Stimulated activated naive CD8-positive, alpha-beta T cell treated with anti-CD3 and anti-CD28 coated beads, Interleukin-15, Interleukin-2, amounts not matched to agents 100 ng/mL and 50 ng/mL, for 24 hours (primary cell): ENCODE data around the gene LDB2.

Source experiments
- H3K27ac Mint-ChIP-seq: one replicate; pipeline ENCODE4 v1.8.0; 2021; ENCODE audit warnings: mild to moderate bottlenecking, mixed read lengths
- H3K27me3 Mint-ChIP-seq: one replicate; pipeline ENCODE4 v1.8.0; 2021; ENCODE audit warnings: mixed read lengths
- H3K36me3 Mint-ChIP-seq: one replicate; pipeline ENCODE4 v1.8.0; 2021; ENCODE audit warnings: low read depth, mixed read lengths
- H3K4me1 Mint-ChIP-seq: one replicate; pipeline ENCODE4 v1.8.0; 2021; ENCODE audit warnings: low read depth, mixed read lengths
- H3K4me3 Mint-ChIP-seq: one replicate; pipeline ENCODE4 v1.8.0; 2021; ENCODE audit warnings: mild to moderate bottlenecking, mixed read lengths
- H3K9me3 Mint-ChIP-seq: one replicate; pipeline ENCODE4 v1.8.0; 2021; ENCODE audit warnings: mixed read lengths

Gene LDB2

GRCh38 chr4:16704489-16704888 lies 194.0 kb downstream of the LDB2 start:
- H3K27me3 Mint-ChIP-seq, result peaks cover 4% of the 10 kb centered on the region
- H3K4me1 Mint-ChIP-seq, result no peaks in the 10 kb centered on the region
- no peaks in the 10 kb centered on the region for H3K36me3 Mint-ChIP-seq
- no peak overlapping the region for H3K4me3 Mint-ChIP-seq
- H3K27ac Mint-ChIP-seq, result no peak overlapping the region
- H3K9me3 Mint-ChIP-seq, result no peaks in the 10 kb centered on the region

GRCh38 chr4:16695896-16696295 lies 202.5 kb downstream of the LDB2 start:
- H3K4me1 Mint-ChIP-seq, result no peaks in the 10 kb centered on the region
- no peaks in the 10 kb centered on the region for H3K36me3 Mint-ChIP-seq
- no peaks in the 10 kb centered on the region for H3K9me3 Mint-ChIP-seq
- H3K27me3 Mint-ChIP-seq, result peaks cover 4% of the 10 kb centered on the region
- H3K27ac Mint-ChIP-seq, result no peak overlapping the region
- H3K4me3 Mint-ChIP-seq, result no peak overlapping the region

- H3K4me3 Mint-ChIP-seq, result no peak overlapping the region
- no peaks in the 10 kb centered on the region for H3K9me3 Mint-ChIP-seq
- no peaks in the 10 kb centered on the region for H3K4me1 Mint-ChIP-seq
- H3K27me3 Mint-ChIP-seq, result peaks cover 4% of the 10 kb centered on the region
- no peaks in the 10 kb centered on the region for H3K36me3 Mint-ChIP-seq
- no peak overlapping the region for H3K27ac Mint-ChIP-seq
These were observed 203.6 kb downstream of the LDB2 start for GRCh38 chr4:16694884-16695276.

GRCh38 chr4:16694173-16694883 lies 204.1 kb downstream of the LDB2 start:
- H3K36me3 Mint-ChIP-seq, result no peaks in the 10 kb centered on the region
- H3K27me3 Mint-ChIP-seq, result peaks cover 4% of the 10 kb centered on the region
- H3K4me3 Mint-ChIP-seq, result no peak overlapping the region
- no peaks in the 10 kb centered on the region for H3K4me1 Mint-ChIP-seq
- H3K9me3 Mint-ChIP-seq, result no peaks in the 10 kb centered on the region
- no peak overlapping the region for H3K27ac Mint-ChIP-seq

- no peak overlapping the region for H3K27ac Mint-ChIP-seq
- H3K4me3 Mint-ChIP-seq, result no peak overlapping the region
- no peaks in the 10 kb centered on the region for H3K36me3 Mint-ChIP-seq
- no peaks in the 10 kb centered on the region for H3K9me3 Mint-ChIP-seq
- H3K27me3 Mint-ChIP-seq, result peaks cover 4% of the 10 kb centered on the region
- H3K4me1 Mint-ChIP-seq, result no peaks in the 10 kb centered on the region
These were observed 204.8 kb downstream of the LDB2 start for GRCh38 chr4:16693641-16694040.

GRCh38 chr4:16692961-16693506 lies 205.4 kb downstream of the LDB2 start:
- Mint-ChIP-seq H3K4me3 (no peak overlapping the region), H3K27ac (no peak overlapping the region), H3K9me3 (no peaks in the 10 kb centered on the region), H3K27me3 (peaks cover 4% of the 10 kb centered on the region), H3K36me3 (no peaks in the 10 kb centered on the region), H3K4me1 (no peaks in the 10 kb centered on the region)

GRCh38 chr4:16692524-16692923 lies 205.9 kb downstream of the LDB2 start:
- Mint-ChIP-seq H3K36me3 (no peaks in the 10 kb centered on the region), H3K4me1 (no peaks in the 10 kb centered on the region), H3K9me3 (no peaks in the 10 kb centered on the region), H3K27me3 (peaks cover 4% of the 10 kb centered on the region), H3K4me3 (no peak overlapping the region), H3K27ac (no peak overlapping the region)

- H3K36me3 Mint-ChIP-seq, result no peaks in the 10 kb centered on the region
- no peaks in the 10 kb centered on the region for H3K9me3 Mint-ChIP-seq
- H3K27ac Mint-ChIP-seq, result no peak overlapping the region
- H3K4me1 Mint-ChIP-seq, result no peaks in the 10 kb centered on the region
- no peak overlapping the region for H3K4me3 Mint-ChIP-seq
- H3K27me3 Mint-ChIP-seq, result peaks cover 4% of the 10 kb centered on the region
These were observed 206.4 kb downstream of the LDB2 start for GRCh38 chr4:16692046-16692445.

- Mint-ChIP-seq H3K27me3 (peaks cover 4% of the 10 kb centered on the region), H3K27ac (no peak overlapping the region), H3K4me3 (no peak overlapping the region), H3K9me3 (no peaks in the 10 kb centered on the region), H3K4me1 (no peaks in the 10 kb centered on the region), H3K36me3 (no peaks in the 10 kb centered on the region)
These were observed 207.0 kb downstream of the LDB2 start for GRCh38 chr4:16691450-16691849.

GRCh38 chr4:16687845-16688244 lies 210.6 kb downstream of the LDB2 start:
- H3K27me3 Mint-ChIP-seq, result no peaks in the 10 kb centered on the region
- no peaks in the 10 kb centered on the region for H3K9me3 Mint-ChIP-seq
- H3K4me3 Mint-ChIP-seq, result no peak overlapping the region
- H3K27ac Mint-ChIP-seq, result no peak overlapping the region
- no peaks in the 10 kb centered on the region for H3K36me3 Mint-ChIP-seq
- no peaks in the 10 kb centered on the region for H3K4me1 Mint-ChIP-seq

GRCh38 chr4:16687011-16687410 lies 211.4 kb downstream of the LDB2 start:
- Mint-ChIP-seq H3K27me3 (peaks cover 5% of the 10 kb centered on the region), H3K4me1 (no peaks in the 10 kb centered on the region), H3K9me3 (no peaks in the 10 kb centered on the region), H3K27ac (no peak overlapping the region), H3K4me3 (no peak overlapping the region), H3K36me3 (no peaks in the 10 kb centered on the region)

- Mint-ChIP-seq H3K4me1 (no peaks in the 10 kb centered on the region), H3K4me3 (no peak overlapping the region), H3K27ac (no peak overlapping the region), H3K27me3 (peaks cover 5% of the 10 kb centered on the region), H3K9me3 (no peaks in the 10 kb centered on the region), H3K36me3 (no peaks in the 10 kb centered on the region)
These were observed 212.2 kb downstream of the LDB2 start for GRCh38 chr4:16686195-16686594.

- H3K36me3 Mint-ChIP-seq, result no peaks in the 10 kb centered on the region
- no peak overlapping the region for H3K27ac Mint-ChIP-seq
- no peaks in the 10 kb centered on the region for H3K9me3 Mint-ChIP-seq
- H3K4me3 Mint-ChIP-seq, result no peak overlapping the region
- peaks cover 5% of the 10 kb centered on the region for H3K27me3 Mint-ChIP-seq
- no peaks in the 10 kb centered on the region for H3K4me1 Mint-ChIP-seq
These were observed 212.9 kb downstream of the LDB2 start for GRCh38 chr4:16685536-16685935.

- Mint-ChIP-seq H3K27me3 (peaks cover 5% of the 10 kb centered on the region), H3K9me3 (no peaks in the 10 kb centered on the region), H3K4me1 (no peaks in the 10 kb centered on the region), H3K4me3 (no peak overlapping the region), H3K27ac (no peak overlapping the region), H3K36me3 (no peaks in the 10 kb centered on the region)
These were observed 213.5 kb downstream of the LDB2 start for GRCh38 chr4:16684935-16685334.

GRCh38 chr4:16684097-16684496 lies 214.3 kb downstream of the LDB2 start:
- Mint-ChIP-seq H3K4me1 (no peaks in the 10 kb centered on the region), H3K27me3 (peaks cover 5% of the 10 kb centered on the region), H3K27ac (no peak overlapping the region), H3K36me3 (no peaks in the 10 kb centered on the region), H3K9me3 (no peaks in the 10 kb centered on the region), H3K4me3 (no peak overlapping the region)

GRCh38 chr4:16682975-16683374 lies 215.5 kb downstream of the LDB2 start:
- Mint-ChIP-seq H3K27ac (no peak overlapping the region), H3K27me3 (peaks cover 5% of the 10 kb centered on the region)

More at GRCh38 chr4:16682975-16683374, 215.5 kb downstream of the LDB2 start:
- Mint-ChIP-seq H3K4me1 (no peaks in the 10 kb centered on the region), H3K4me3 (no peak overlapping the region), H3K36me3 (no peaks in the 10 kb centered on the region), H3K9me3 (no peaks in the 10 kb centered on the region)
